Measurements from ENCODE around the gene CD1B. TPM values are rescaled to one million over a fixed set of nuclear protein-coding genes. Genes with fewer than 3 reads are reported as not detected.

Gene CD1B
- total and polyA plus RNA-seq, 9 donors = 0.09 TPM; not detected in 8

- no peak for DNase-seq
Measured at GRCh38 chr1:158329300-158329699, 2.0 kb downstream of the CD1B start.

GRCh38 chr1:158328426-158328825, 2.9 kb downstream of the CD1B start:
- Histone ChIP-seq H3K36me3 (ENCODE audit: control insufficient read depth, insufficient read depth, low read length) (no peaks in the 10 kb centered on the region), H3K27me3 (ENCODE audit: control insufficient read depth, insufficient read depth, low read length) (no peaks in the 10 kb centered on the region), H3K4me1 (ENCODE audit: control insufficient read depth, insufficient read depth, low read length) (no peaks in the 10 kb centered on the region), H3K27ac (ENCODE audit: low read length) (no peak overlapping the region), H3K4me3 (ENCODE audit: low read length) (no peak overlapping the region), H3K9me3 (replicated peaks; ENCODE audit: control insufficient read depth, low read depth, low read length) (peaks cover 7% of the 10 kb centered on the region)
- DNase-seq = peak; percentile 11
- WGBS (ENCODE audit: insufficient coverage) = no CpG with 5 or more reads among the region's 3 CpGs

More at GRCh38 chr1:158329300-158329699, 2.0 kb downstream of the CD1B start:
- H3K4me3 ChIP-seq (ENCODE audit: low read length) = no peak overlapping the region
- no peaks in the 10 kb centered on the region for H3K9me3 ChIP-seq (replicated peaks; ENCODE audit: control insufficient read depth, low read depth, low read length)
- no peaks in the 10 kb centered on the region for H3K4me1 ChIP-seq (ENCODE audit: control insufficient read depth, insufficient read depth, low read length)
- no peak overlapping the region for H3K27ac ChIP-seq (ENCODE audit: low read length)
- H3K27me3 ChIP-seq (ENCODE audit: control insufficient read depth, insufficient read depth, low read length) = no peaks in the 10 kb centered on the region
- no peaks in the 10 kb centered on the region for H3K36me3 ChIP-seq (ENCODE audit: control insufficient read depth, insufficient read depth, low read length)
- 85% methylated on average over 4 of the region's 7 CpGs for WGBS (ENCODE audit: insufficient coverage)

GRCh38 chr1:158327481-158327880, 3.9 kb downstream of the CD1B start:
- Histone ChIP-seq H3K36me3 (ENCODE audit: control insufficient read depth, insufficient read depth, low read length) (no peaks in the 10 kb centered on the region), H3K9me3 (replicated peaks; ENCODE audit: control insufficient read depth, low read depth, low read length) (peaks cover 7% of the 10 kb centered on the region), H3K27me3 (ENCODE audit: control insufficient read depth, insufficient read depth, low read length) (no peaks in the 10 kb centered on the region), H3K4me1 (ENCODE audit: control insufficient read depth, insufficient read depth, low read length) (no peaks in the 10 kb centered on the region), H3K27ac (ENCODE audit: low read length) (no peak overlapping the region), H3K4me3 (ENCODE audit: low read length) (no peak overlapping the region)
- peak; percentile 19 for DNase-seq

GRCh38 chr1:158324395-158324794, 6.9 kb downstream of the CD1B start:
- Histone ChIP-seq H3K27ac (ENCODE audit: low read length) (no peak overlapping the region), H3K27me3 (ENCODE audit: control insufficient read depth, insufficient read depth, low read length) (no peaks in the 10 kb centered on the region), H3K4me3 (ENCODE audit: low read length) (no peak overlapping the region), H3K36me3 (ENCODE audit: control insufficient read depth, insufficient read depth, low read length) (no peaks in the 10 kb centered on the region), H3K4me1 (ENCODE audit: control insufficient read depth, insufficient read depth, low read length) (no peaks in the 10 kb centered on the region), H3K9me3 (replicated peaks; ENCODE audit: control insufficient read depth, low read depth, low read length) (peaks cover 11% of the 10 kb centered on the region)
- no CpG with 5 or more reads among the region's 4 CpGs for WGBS (ENCODE audit: insufficient coverage)
- DNase-seq = peak; percentile 9

GRCh38 chr1:158323866-158324265, 7.5 kb downstream of the CD1B start:
- Histone ChIP-seq H3K4me3 (ENCODE audit: low read length) (no peak overlapping the region), H3K27ac (ENCODE audit: low read length) (no peak overlapping the region), H3K27me3 (ENCODE audit: control insufficient read depth, insufficient read depth, low read length) (no peaks in the 10 kb centered on the region), H3K36me3 (ENCODE audit: control insufficient read depth, insufficient read depth, low read length) (no peaks in the 10 kb centered on the region), H3K9me3 (replicated peaks; ENCODE audit: control insufficient read depth, low read depth, low read length) (peaks cover 11% of the 10 kb centered on the region), H3K4me1 (ENCODE audit: control insufficient read depth, insufficient read depth, low read length) (no peaks in the 10 kb centered on the region)
- no peak for DNase-seq
- WGBS (ENCODE audit: insufficient coverage) = 43% methylated on average over 1 of the region's 1 CpG

GRCh38 chr1:158311066-158311465, 20.3 kb downstream of the CD1B start:
- H3K4me3 ChIP-seq (ENCODE audit: low read length) = no peak overlapping the region
- H3K36me3 ChIP-seq (ENCODE audit: control insufficient read depth, insufficient read depth, low read length) = no peaks in the 10 kb centered on the region
- DNase-seq = no peak
- WGBS (ENCODE audit: insufficient coverage) = no CpG with 5 or more reads among the region's 2 CpGs
- H3K27ac ChIP-seq (ENCODE audit: low read length) = no peak overlapping the region
- no peaks in the 10 kb centered on the region for H3K9me3 ChIP-seq (replicated peaks; ENCODE audit: control insufficient read depth, low read depth, low read length)
- H3K4me1 ChIP-seq (ENCODE audit: control insufficient read depth, insufficient read depth, low read length) = no peaks in the 10 kb centered on the region
- no peaks in the 10 kb centered on the region for H3K27me3 ChIP-seq (ENCODE audit: control insufficient read depth, insufficient read depth, low read length)

- Histone ChIP-seq H3K4me3 (ENCODE audit: low read length) (no peak overlapping the region), H3K27me3 (ENCODE audit: control insufficient read depth, insufficient read depth, low read length) (no peaks in the 10 kb centered on the region), H3K27ac (ENCODE audit: low read length) (no peak overlapping the region), H3K36me3 (ENCODE audit: control insufficient read depth, insufficient read depth, low read length) (no peaks in the 10 kb centered on the region), H3K9me3 (replicated peaks; ENCODE audit: control insufficient read depth, low read depth, low read length) (no peaks in the 10 kb centered on the region), H3K4me1 (ENCODE audit: control insufficient read depth, insufficient read depth, low read length) (no peaks in the 10 kb centered on the region)
- DNase-seq = no peak
- whole genome bisulfite sequencing (ENCODE audit: insufficient coverage) = no CpG with 5 or more reads among the region's 1 CpG
Measured at GRCh38 chr1:158310623-158311022, 20.7 kb downstream of the CD1B start.

GRCh38 chr1:158295791-158296190, 35.5 kb downstream of the CD1B start:
- Histone ChIP-seq H3K4me1 (ENCODE audit: control insufficient read depth, insufficient read depth, low read length) (no peaks in the 10 kb centered on the region), H3K27ac (ENCODE audit: low read length) (no peak overlapping the region), H3K36me3 (ENCODE audit: control insufficient read depth, insufficient read depth, low read length) (no peaks in the 10 kb centered on the region), H3K9me3 (replicated peaks; ENCODE audit: control insufficient read depth, low read depth, low read length) (peaks cover 10% of the 10 kb centered on the region), H3K4me3 (ENCODE audit: low read length) (no peak overlapping the region), H3K27me3 (ENCODE audit: control insufficient read depth, insufficient read depth, low read length) (no peaks in the 10 kb centered on the region)
- 100% methylated on average over 1 of the region's 2 CpGs for WGBS (ENCODE audit: insufficient coverage)
- no peak for DNase-seq

- 87% methylated on average over 3 of the region's 5 CpGs for WGBS (ENCODE audit: insufficient coverage)
- no peak overlapping the region for H3K27ac ChIP-seq (ENCODE audit: low read length)
- H3K4me3 ChIP-seq (ENCODE audit: low read length) = no peak overlapping the region
- no peaks in the 10 kb centered on the region for H3K36me3 ChIP-seq (ENCODE audit: control insufficient read depth, insufficient read depth, low read length)
- no peaks in the 10 kb centered on the region for H3K27me3 ChIP-seq (ENCODE audit: control insufficient read depth, insufficient read depth, low read length)
- H3K9me3 ChIP-seq (replicated peaks; ENCODE audit: control insufficient read depth, low read depth, low read length) = peaks cover under 1% of the 10 kb centered on the region
- H3K4me1 ChIP-seq (ENCODE audit: control insufficient read depth, insufficient read depth, low read length) = no peaks in the 10 kb centered on the region
- DNase-seq = peak; percentile 43
Measured at GRCh38 chr1:158290321-158290844, 40.9 kb downstream of the CD1B start.

- H3K27me3 ChIP-seq (ENCODE audit: control insufficient read depth, insufficient read depth, low read length) = no peaks in the 10 kb centered on the region
- no peaks in the 10 kb centered on the region for H3K9me3 ChIP-seq (replicated peaks; ENCODE audit: control insufficient read depth, low read depth, low read length)
- H3K36me3 ChIP-seq (ENCODE audit: control insufficient read depth, insufficient read depth, low read length) = no peaks in the 10 kb centered on the region
- no peaks in the 10 kb centered on the region for H3K4me1 ChIP-seq (ENCODE audit: control insufficient read depth, insufficient read depth, low read length)
- no peak within 1 kb of the TSS for H3K4me3 ChIP-seq (ENCODE audit: low read length)
- 78% methylated on average over 1 of the region's 4 CpGs for WGBS (ENCODE audit: insufficient coverage)
- no peak within 1 kb of the TSS for H3K27ac ChIP-seq (ENCODE audit: low read length)
- no peak for DNase-seq
Measured at GRCh38 chr1:158289811-158290210, 41.5 kb downstream of the CD1B start, which contains the start of gene CD1C. TSS of gene CD1C (plus strand) at chr1:158289923. CDS start at chr1:158290065, 142 bp downstream.

GRCh38 chr1:158286941-158287346, 44.4 kb downstream of the CD1B start:
- H3K4me1 ChIP-seq (ENCODE audit: control insufficient read depth, insufficient read depth, low read length) = no peaks in the 10 kb centered on the region
- WGBS (ENCODE audit: insufficient coverage) = no CpG with 5 or more reads among the region's 1 CpG

More at GRCh38 chr1:158286941-158287346, 44.4 kb downstream of the CD1B start:
- no peak overlapping the region for H3K27ac ChIP-seq (ENCODE audit: low read length)
- no peaks in the 10 kb centered on the region for H3K36me3 ChIP-seq (ENCODE audit: control insufficient read depth, insufficient read depth, low read length)
- H3K9me3 ChIP-seq (replicated peaks; ENCODE audit: control insufficient read depth, low read depth, low read length) = no peaks in the 10 kb centered on the region
- no peaks in the 10 kb centered on the region for H3K27me3 ChIP-seq (ENCODE audit: control insufficient read depth, insufficient read depth, low read length)
- H3K4me3 ChIP-seq (ENCODE audit: low read length) = no peak overlapping the region
- no peak for DNase-seq

Data from muscle of leg (tissue), 11 donors.